Tibial artery (tissue), 4 donors: ENCODE results near the gene BRAF.

Source experiments
- DNase-seq, 2 donors: peaks; one replicate each; pipeline ENCODE4 v3.0.0-alpha.2; 2019
- H3K27ac ChIP-seq, 2 donors: fragments of 200-600 bp; sonication (generic) in 1 of 2; 1 replicate in 1 of 2; 2 replicates in 1 of 2; pipeline ENCODE4 v1.5.1; 2018 to 2019; ENCODE audit warnings: mild to moderate bottlenecking in 1 of 2
- H3K27me3 ChIP-seq, 2 donors: fragments of 200-600 bp; sonication (generic) in 1 of 2; one replicate each; pipeline versions ENCODE4 v1.5.1 to v1.6.0; 2016 to 2019
- H3K36me3 ChIP-seq, 3 donors: fragments of 200-600 bp; sonication (generic) in 2 of 3; one replicate each; pipeline ENCODE4 v1.5.1; 2016 to 2019; ENCODE audit warnings: mild to moderate bottlenecking in 2 of 3
- H3K4me1 ChIP-seq, 4 donors: fragments of 200-600 bp; sonication (generic) in 2 of 4; 1 replicate in 3 of 4; 2 replicates in 1 of 4; pipeline ENCODE4 v1.5.1; 2016 to 2019
- H3K4me3 ChIP-seq, 2 donors: fragments of 200-600 bp; sonication (generic) in 1 of 2; 1 replicate in 1 of 2; 2 replicates in 1 of 2; pipeline ENCODE4 v1.5.1; 2018 to 2019; ENCODE audit warnings: mild to moderate bottlenecking in 2 of 2
- H3K9me3 ChIP-seq, 3 donors: fragments of 200-600 bp; sonication (generic) in 1 of 3; one replicate each; pipeline ENCODE4 v1.5.1; 2016 to 2019
- intact Hi-C: fragments of 100-400 bp; cut with DNase I; formaldehyde crosslinking; loops from one replicate; pipeline ENCODE4 v1.15.0; 2023; ENCODE audit warnings: low total_unique reads
- TF ChIP-seq, protein P1 (sequence below), 2 experiments: fragments of 200-600 bp in 1 of 2; fragments of 450-650 bp in 1 of 2; IDR thresholded peaks; one replicate each; pipeline ENCODE4 v1.5.1; 2017 to 2019; ENCODE audit warnings: antibody characterized with exemption in 2 of 2, mild to moderate bottlenecking in 1 of 2, moderate library complexity in 1 of 2

Gene BRAF

DNA sequence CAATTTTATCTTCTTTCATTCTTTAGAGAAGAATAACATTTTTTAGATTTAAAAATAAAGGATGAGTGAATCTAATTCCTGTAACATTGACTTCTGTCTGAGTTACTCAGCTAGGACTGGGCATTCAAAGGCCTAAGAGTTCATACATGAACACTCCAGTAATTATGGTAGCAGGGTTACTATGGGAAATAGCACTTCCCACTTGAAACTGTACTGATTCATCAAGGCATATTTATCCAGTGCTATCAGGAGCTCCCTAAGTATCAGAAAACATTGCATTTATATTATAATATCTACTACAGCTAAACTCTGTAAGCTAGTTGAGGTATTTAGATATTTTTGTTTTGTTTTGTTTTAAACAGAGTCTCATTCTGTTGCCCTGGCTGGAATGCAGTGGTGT, 186.4 kb downstream of the BRAF start:
- no peaks in the 10 kb centered on the region for H3K9me3 ChIP-seq
- intact Hi-C loops = no loop called here
- TF ChIP-seq, protein P1, sequence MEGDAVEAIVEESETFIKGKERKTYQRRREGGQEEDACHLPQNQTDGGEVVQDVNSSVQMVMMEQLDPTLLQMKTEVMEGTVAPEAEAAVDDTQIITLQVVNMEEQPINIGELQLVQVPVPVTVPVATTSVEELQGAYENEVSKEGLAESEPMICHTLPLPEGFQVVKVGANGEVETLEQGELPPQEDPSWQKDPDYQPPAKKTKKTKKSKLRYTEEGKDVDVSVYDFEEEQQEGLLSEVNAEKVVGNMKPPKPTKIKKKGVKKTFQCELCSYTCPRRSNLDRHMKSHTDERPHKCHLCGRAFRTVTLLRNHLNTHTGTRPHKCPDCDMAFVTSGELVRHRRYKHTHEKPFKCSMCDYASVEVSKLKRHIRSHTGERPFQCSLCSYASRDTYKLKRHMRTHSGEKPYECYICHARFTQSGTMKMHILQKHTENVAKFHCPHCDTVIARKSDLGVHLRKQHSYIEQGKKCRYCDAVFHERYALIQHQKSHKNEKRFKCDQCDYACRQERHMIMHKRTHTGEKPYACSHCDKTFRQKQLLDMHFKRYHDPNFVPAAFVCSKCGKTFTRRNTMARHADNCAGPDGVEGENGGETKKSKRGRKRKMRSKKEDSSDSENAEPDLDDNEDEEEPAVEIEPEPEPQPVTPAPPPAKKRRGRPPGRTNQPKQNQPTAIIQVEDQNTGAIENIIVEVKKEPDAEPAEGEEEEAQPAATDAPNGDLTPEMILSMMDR (IDR thresholded peaks at IDR 0.05) = no peak
- H3K4me1 ChIP-seq = no peaks in the 10 kb centered on the region
- no peak overlapping the region for H3K27ac ChIP-seq
- no peak for DNase-seq
- H3K36me3 ChIP-seq = peaks cover 12 to 41% (median 26%) of the 10 kb centered on the region in 3 donors
- no peaks in the 10 kb centered on the region for H3K27me3 ChIP-seq
- H3K4me3 ChIP-seq = no peak overlapping the region

DNA sequence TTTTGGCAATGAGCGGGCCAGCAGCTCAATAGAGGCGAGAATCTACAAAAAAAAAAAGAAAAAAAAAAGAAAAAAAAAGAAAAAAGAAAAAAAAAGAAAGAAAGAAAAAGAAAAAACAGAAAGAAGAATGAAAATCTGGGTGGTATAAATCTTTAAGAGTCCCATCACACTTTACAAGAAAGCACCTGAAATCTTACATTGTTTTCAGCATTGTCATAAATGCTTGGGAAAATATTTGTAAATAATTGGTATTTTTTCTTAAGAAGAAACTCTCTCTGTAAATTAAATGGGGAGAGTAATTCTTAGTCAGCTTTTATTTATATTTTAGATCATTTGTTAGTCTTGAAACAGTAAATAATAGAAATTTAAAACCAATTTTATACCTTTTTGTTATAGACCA, 190.0 kb downstream of the BRAF start:
- H3K27ac ChIP-seq = no peak overlapping the region
- H3K4me3 ChIP-seq = no peak overlapping the region
- no peaks in the 10 kb centered on the region for H3K27me3 ChIP-seq
- H3K9me3 ChIP-seq = no peaks in the 10 kb centered on the region
- no peaks in the 10 kb centered on the region for H3K4me1 ChIP-seq
- intact Hi-C loops = no loop called here
- TF ChIP-seq, protein P1 (IDR thresholded peaks at IDR 0.05) = no peak
- DNase-seq = no peak
- peaks cover 18 to 37% (median 20%) of the 10 kb centered on the region in 3 donors for H3K36me3 ChIP-seq

DNA sequence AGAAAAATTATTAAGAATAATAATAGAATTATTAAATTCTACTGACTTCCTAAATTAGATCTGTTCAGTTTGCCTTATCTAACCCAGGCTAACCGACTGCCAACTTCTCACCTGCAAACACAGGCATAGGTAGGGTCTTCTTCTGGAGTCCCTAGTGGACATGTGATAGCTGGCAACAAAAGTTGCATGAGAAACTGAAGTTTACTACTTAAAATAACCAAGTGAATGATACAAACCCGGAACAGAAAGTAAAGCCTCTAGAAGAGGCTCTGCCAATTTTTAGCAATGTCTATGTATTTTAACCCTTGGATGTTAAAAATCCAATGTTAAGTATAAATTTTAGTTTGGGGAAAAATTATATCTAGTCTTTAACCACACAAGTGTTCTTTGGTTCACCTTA, 190.6 kb downstream of the BRAF start:
- H3K36me3 ChIP-seq = peaks cover 14 to 34% (median 17%) of the 10 kb centered on the region in 3 donors
- no peaks in the 10 kb centered on the region for H3K9me3 ChIP-seq
- no peaks in the 10 kb centered on the region for H3K4me1 ChIP-seq
- intact Hi-C loops = no loop called here
- no peaks in the 10 kb centered on the region for H3K27me3 ChIP-seq
- no peak overlapping the region for H3K4me3 ChIP-seq
- no peak for DNase-seq
- TF ChIP-seq, protein P1 (IDR thresholded peaks at IDR 0.05) = no peak
- H3K27ac ChIP-seq = no peak overlapping the region

DNA sequence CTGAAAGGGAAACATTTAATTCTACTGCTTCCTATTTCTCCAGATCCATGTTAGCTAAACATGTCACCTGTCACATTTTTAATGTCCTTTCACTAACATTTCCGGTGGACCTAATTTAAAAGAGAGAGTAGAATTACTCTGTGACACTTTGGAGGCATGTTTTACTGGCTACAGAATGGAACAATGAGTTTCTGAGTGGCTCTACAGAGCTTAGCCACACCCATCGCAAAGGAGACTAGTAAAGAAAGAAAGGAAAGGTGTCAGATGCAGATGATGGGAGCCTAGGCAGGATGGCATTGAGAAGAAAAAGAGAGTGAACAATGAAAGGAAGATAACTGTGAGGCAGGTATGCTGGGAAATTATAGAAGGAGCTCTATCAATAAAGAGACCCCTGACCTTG, 192.3 kb downstream of the BRAF start:
- TF ChIP-seq, protein P1 (IDR thresholded peaks at IDR 0.05) = no peak
- H3K27me3 ChIP-seq = no peaks in the 10 kb centered on the region
- H3K4me3 ChIP-seq = no peak overlapping the region
- intact Hi-C loops = no loop called here
- no peak overlapping the region for H3K27ac ChIP-seq
- peaks cover 4 to 25% (median 7%) of the 10 kb centered on the region in 3 donors for H3K36me3 ChIP-seq
- no peaks in the 10 kb centered on the region for H3K4me1 ChIP-seq
- H3K9me3 ChIP-seq = no peaks in the 10 kb centered on the region
- no peak for DNase-seq

DNA sequence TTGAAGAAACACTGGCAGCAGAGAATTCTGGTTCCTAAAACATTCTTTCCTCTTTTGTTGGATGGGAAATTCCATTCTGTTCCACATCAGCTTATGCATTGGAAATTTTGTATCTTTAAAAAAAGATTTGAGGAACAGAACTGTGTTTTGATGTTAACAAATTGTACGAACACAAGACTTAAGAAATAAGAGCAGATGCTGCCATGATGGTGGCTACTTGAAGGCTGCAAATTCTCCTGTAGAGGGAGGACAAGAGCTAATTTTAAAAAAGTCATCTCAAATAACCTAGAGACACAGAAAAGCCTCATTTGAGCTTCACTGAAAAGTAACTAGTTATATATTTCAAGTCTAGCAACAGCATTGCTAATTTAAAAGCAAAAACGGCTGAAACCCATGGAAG, 198.4 kb downstream of the BRAF start:
- TF ChIP-seq, protein P1 (IDR thresholded peaks at IDR 0.05) = peak in 1 of 2 experiments; percentile 5
- H3K9me3 ChIP-seq = no peaks in the 10 kb centered on the region
- no peaks in the 10 kb centered on the region for H3K27me3 ChIP-seq
- peaks cover 0 to 27% (median 0%) of the 10 kb centered on the region in 3 donors for H3K36me3 ChIP-seq
- H3K27ac ChIP-seq = no peak overlapping the region
- intact Hi-C loops = no loop called here
- no peak overlapping the region for H3K4me3 ChIP-seq
- H3K4me1 ChIP-seq = no peaks in the 10 kb centered on the region
- DNase-seq = no peak

DNA sequence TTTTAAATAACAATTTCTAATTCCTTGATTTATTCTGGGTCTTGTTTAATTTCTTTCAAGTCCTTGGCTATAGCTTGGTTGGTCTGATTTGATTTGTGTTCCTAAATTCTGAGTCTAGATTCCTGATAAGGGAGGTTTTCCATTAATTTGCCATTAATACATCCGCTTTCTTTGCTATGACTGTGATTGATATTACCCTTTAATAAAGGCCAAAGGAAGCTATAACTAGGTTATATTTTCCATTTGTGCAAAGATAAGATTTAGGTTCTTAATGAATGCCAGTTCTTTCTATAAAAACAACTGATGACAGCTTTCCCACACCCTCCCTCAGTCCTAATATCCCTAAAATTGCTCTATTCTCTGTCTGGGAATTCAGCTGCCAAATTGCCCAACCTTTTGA, 200.0 kb downstream of the BRAF start:
- Histone ChIP-seq H3K36me3 (peaks cover 0 to 20% (median 0%) of the 10 kb centered on the region in 3 donors), H3K4me3 (no peak overlapping the region), H3K27me3 (no peaks in the 10 kb centered on the region), H3K9me3 (no peaks in the 10 kb centered on the region), H3K27ac (no peak overlapping the region), H3K4me1 (no peaks in the 10 kb centered on the region)
- no peak for DNase-seq
- intact Hi-C loops = no loop called here
- TF ChIP-seq, protein P1 (IDR thresholded peaks at IDR 0.05) = no peak
